Esophagus muscularis mucosa (tissue), 4 donors: ENCODE measurements around the gene ADAMTS3. TPM values are rescaled to one million over a fixed set of nuclear protein-coding genes. Genes with fewer than 3 reads are reported as not detected.

ENCODE experiments used
- DNase-seq: peaks from one replicate; pipeline ENCODE4 v3.0.0-alpha.2; 2017; ENCODE audit errors: extremely low spot score
- H3K27ac ChIP-seq, 4 donors: fragments of 200-600 bp; sonication (generic); replicated peaks in 1 of 4; 1 replicate in 3 of 4; 2 replicates in 1 of 4; pipeline ENCODE4 v1.5.1; 2016 to 2019; ENCODE audit warnings: mild to moderate bottlenecking in 1 of 4
- H3K27me3 ChIP-seq, 4 donors: fragments of 200-600 bp; sonication (generic); one replicate each; pipeline versions ENCODE4 v1.5.1 to v1.6.0; 2016 to 2019
- H3K36me3 ChIP-seq, 4 donors: fragments of 200-600 bp; sonication (generic); one replicate each; pipeline ENCODE4 v1.5.1; 2016 to 2019
- H3K4me1 ChIP-seq, 4 donors: fragments of 200-600 bp; sonication (generic); one replicate each; pipeline ENCODE4 v1.5.1; 2016 to 2019
- H3K4me3 ChIP-seq, 4 donors: fragments of 200-600 bp; sonication (generic); 1 replicate in 2 of 4; 2 replicates in 2 of 4; pipeline ENCODE4 v1.5.1; 2016 to 2019; ENCODE audit warnings: mild to moderate bottlenecking in 4 of 4, moderate library complexity in 1 of 4
- H3K9me3 ChIP-seq, 4 donors: fragments of 200-600 bp; sonication (generic); 1 replicate in 3 of 4; 2 replicates in 1 of 4; pipeline ENCODE4 v1.5.1; 2016 to 2019
- CTCF ChIP-seq, 3 experiments: fragments of 200-600 bp in 2 of 3; fragments of 450-650 bp in 1 of 3; sonication (generic) in 2 of 3; IDR thresholded peaks; one replicate each; pipeline ENCODE4 v1.5.1; 2017 to 2019; ENCODE audit warnings: antibody characterized with exemption in 3 of 3, mild to moderate bottlenecking in 2 of 3, moderate library complexity in 1 of 3
- EP300 ChIP-seq: sonication (generic); formaldehyde crosslinking; IDR thresholded peaks from one replicate; pipeline ENCODE4 v1.6.1; 2017; ENCODE audit warnings: antibody characterized with exemption
- POLR2A ChIP-seq: fragments of 450-650 bp; IDR thresholded peaks from one replicate; pipeline ENCODE4 v1.6.1; 2017; ENCODE audit warnings: antibody characterized with exemption, moderate library complexity, mild to moderate bottlenecking, low read depth
- POLR2AphosphoS5 ChIP-seq, 2 donors: sonication (generic); formaldehyde crosslinking; IDR thresholded peaks; one replicate each; pipeline ENCODE4 v1.6.1; 2017; ENCODE audit warnings: antibody characterized with exemption in 2 of 2
- WGBS: methylation state at CpG from one replicate; pipeline ENCODE4 v1.1.5; 2018; 5-methylcytosine and 5-hydroxymethylcytosine counted together
- intact Hi-C: fragments of 100-400 bp; cut with DNase I; formaldehyde crosslinking; loops from one replicate; pipeline ENCODE4 v1.15.1; 2023
- total RNA-seq, 4 donors: library from RNA; depleted of rRNA; stranded (reverse); fragments of >200 nt; gene quantifications; one replicate each; pipeline versions ENCODE4 v1.1.0 to v1.2.1, GENCODE V29; 2016

The ADAMTS3 gene
- total RNA-seq, 4 donors from 2014 or later: 1.1 to 2.5 (median 1.3) TPM

GRCh38 chr4:72360075-72360474 is 208.9 kb downstream of the ADAMTS3 start:
- intact Hi-C loops: no loop called here
- H3K4me1 ChIP-seq: no peaks in the 10 kb centered on the region
- H3K27me3 ChIP-seq: no peaks in the 10 kb centered on the region
- H3K36me3 ChIP-seq: no peaks in the 10 kb centered on the region
- H3K4me3 ChIP-seq: no peak overlapping the region
- no peak for TF ChIP-seq POLR2AphosphoS5 (IDR thresholded peaks at IDR 0.05)
- TF ChIP-seq CTCF (IDR thresholded peaks at IDR 0.05): no peak
- TF ChIP-seq POLR2A: no peak
- TF ChIP-seq EP300: no peak
- WGBS: 95% methylated on average over 6 of the region's 6 CpGs
- DNase-seq: no peak
- no peaks in the 10 kb centered on the region for H3K9me3 ChIP-seq
- no peak overlapping the region for H3K27ac ChIP-seq

- Histone ChIP-seq H3K27ac (no peak overlapping the region), H3K4me3 (no peak overlapping the region), H3K36me3 (no peaks in the 10 kb centered on the region), H3K4me1 (no peaks in the 10 kb centered on the region), H3K9me3 (no peaks in the 10 kb centered on the region), H3K27me3 (no peaks in the 10 kb centered on the region)
- TF ChIP-seq POLR2AphosphoS5 (IDR thresholded peaks at IDR 0.05) (no peak), EP300 (no peak), CTCF (IDR thresholded peaks at IDR 0.05) (no peak), POLR2A (no peak)
- intact Hi-C loops: no loop called here
- 59% methylated on average over 2 of the region's 2 CpGs for WGBS
- no peak for DNase-seq
Observed at GRCh38 chr4:72358483-72358882, 210.5 kb downstream of the ADAMTS3 start.

GRCh38 chr4:72357908-72358307 is 211.1 kb downstream of the ADAMTS3 start:
- TF ChIP-seq EP300: no peak
- Histone ChIP-seq H3K27me3 (no peaks in the 10 kb centered on the region), H3K27ac (no peak overlapping the region), H3K9me3 (no peaks in the 10 kb centered on the region), H3K4me1 (peaks cover 0 to 3% (median 0%) of the 10 kb centered on the region in 4 donors), H3K36me3 (no peaks in the 10 kb centered on the region), H3K4me3 (no peak overlapping the region)
- no peak for DNase-seq
- intact Hi-C loops: no loop called here
- WGBS: 25% methylated on average over 1 of the region's 1 CpG

- Histone ChIP-seq H3K9me3 (no peaks in the 10 kb centered on the region), H3K27me3 (no peaks in the 10 kb centered on the region), H3K4me1 (peaks cover 0 to 13% (median 2%) of the 10 kb centered on the region in 4 donors), H3K27ac (no peak overlapping the region), H3K36me3 (no peaks in the 10 kb centered on the region), H3K4me3 (no peak overlapping the region)
- TF ChIP-seq CTCF (IDR thresholded peaks at IDR 0.05) (no peak), POLR2AphosphoS5 (IDR thresholded peaks at IDR 0.05) (no peak), EP300 (no peak), POLR2A (no peak)
- DNase-seq: no peak
- WGBS: 60% methylated on average over 4 of the region's 4 CpGs
- intact Hi-C loops: no loop called here
Observed at GRCh38 chr4:72352711-72353110, 216.3 kb downstream of the ADAMTS3 start.

GRCh38 chr4:72351521-72351920 is 217.5 kb downstream of the ADAMTS3 start:
- Histone ChIP-seq H3K4me1 (peaks cover 0 to 13% (median 2%) of the 10 kb centered on the region in 4 donors), H3K27me3 (no peaks in the 10 kb centered on the region), H3K27ac (no peak overlapping the region), H3K36me3 (no peaks in the 10 kb centered on the region), H3K9me3 (no peaks in the 10 kb centered on the region), H3K4me3 (no peak overlapping the region)
- TF ChIP-seq CTCF (IDR thresholded peaks at IDR 0.05) (no peak), POLR2A (no peak), EP300 (no peak), POLR2AphosphoS5 (IDR thresholded peaks at IDR 0.05) (no peak)
- WGBS: 83% methylated on average over 2 of the region's 2 CpGs
- intact Hi-C loops: no loop called here
- DNase-seq: no peak
